PC-9 (cell line): ENCODE data around the gene KDM4B. TPM values are rescaled to one million over a fixed set of nuclear protein-coding genes. Genes with fewer than 3 reads are reported as not detected.

Experiments
- BruUV-seq: library from RNA; stranded (reverse); fragments of 400-500 nt; replicated peaks from 2 replicates; lab custom pipeline; 2021; lab: Mats Ljungman, UMichigan
- CTCF ChIA-PET: fragments of 300-600 bp; sonication (Branson Sonifier 250); formaldehyde crosslinking; loops from one replicate; lab custom pipeline; 2022; ENCODE audit warnings: antibody characterized with exemption; lab: Charles Lee
- POLR2A ChIA-PET: fragments of 300-600 bp; sonication (Branson Sonifier 250); formaldehyde crosslinking; loops from one replicate; lab custom pipeline; 2022; ENCODE audit warnings: antibody characterized with exemption; ENCODE audit not compliant: unreplicated experiment; lab: Charles Lee
- DNase-seq, 2 experiments: peaks; one replicate each; pipeline versions ENCODE4 v3.0.0 to v3.0.0-alpha.2; 2015 to 2022; ENCODE audit warnings: mixed read lengths in 1 of 2
- H2AFZ ChIP-seq: fragments of 200-600 bp; sonication (generic); 2 replicates; pipeline ENCODE4 v1.8.1; 2017; ENCODE audit warnings: antibody characterized with exemption
- H3F3A ChIP-seq: fragments of 200-600 bp; sonication (generic); 2 replicates; pipeline ENCODE4 v1.8.1; 2017; ENCODE audit warnings: antibody characterized with exemption, mild to moderate bottlenecking, low read depth; ENCODE audit not compliant: insufficient read depth
- H3K27ac ChIP-seq: fragments of 200-600 bp; sonication (generic); 2 replicates; pipeline ENCODE4 v1.6.1; 2016; ENCODE audit warnings: mixed run types
- H3K27me3 ChIP-seq: fragments of 200-600 bp; sonication (generic); 2 replicates; pipeline ENCODE4 v1.6.1; 2016; ENCODE audit warnings: low read depth, mixed run types; ENCODE audit not compliant: insufficient read depth
- H3K36me3 ChIP-seq: fragments of 200-600 bp; sonication (generic); 2 replicates; pipeline ENCODE4 v1.6.1; 2016; ENCODE audit warnings: low read depth, mixed run types
- H3K4me1 ChIP-seq: fragments of 200-600 bp; sonication (generic); replicated peaks from 2 replicates; pipeline ENCODE4 v1.6.1; 2016; ENCODE audit warnings: mixed run types; ENCODE audit not compliant: insufficient read depth
- H3K4me2 ChIP-seq: fragments of 200-600 bp; sonication (generic); 2 replicates; pipeline ENCODE4 v1.6.1; 2017; ENCODE audit warnings: mixed run types
- H3K4me3 ChIP-seq: fragments of 200-600 bp; sonication (generic); 2 replicates; pipeline ENCODE4 v1.6.1; 2016; ENCODE audit warnings: mixed run types
- H3K79me2 ChIP-seq: fragments of 200-600 bp; sonication (generic); 2 replicates; pipeline ENCODE4 v1.6.1; 2017; ENCODE audit warnings: low read depth, mixed run types
- H3K9me2 ChIP-seq: fragments of 200-600 bp; sonication (generic); 2 replicates; pipeline ENCODE4 v1.8.1; 2017; ENCODE audit warnings: mild to moderate bottlenecking; ENCODE audit not compliant: insufficient read depth
- H3K9me3 ChIP-seq: fragments of 200-600 bp; sonication (generic); 2 replicates; pipeline ENCODE4 v1.8.1; 2016; ENCODE audit warnings: low read depth; ENCODE audit not compliant: insufficient read depth
- H4K20me1 ChIP-seq: fragments of 200-600 bp; sonication (generic); 2 replicates; pipeline ENCODE4 v1.8.1; 2017; ENCODE audit not compliant: insufficient read depth
- EZH2 ChIP-seq: fragments of 200-600 bp; sonication (generic); IDR thresholded peaks from 2 replicates; pipeline ENCODE4 v1.8.0; 2017; ENCODE audit warnings: antibody characterized with exemption, low read depth
- intact Hi-C: fragments of 100-400 bp; cut with micrococcal nuclease; formaldehyde crosslinking; loops from one replicate; pipeline ENCODE4 v1.10.0; 2022; ENCODE audit not compliant: unreplicated experiment
- total RNA-seq: library from RNA; stranded (reverse); gene quantifications from 2 replicates; pipeline ENCODE4 v1.2.3, GENCODE V29; 2021
- TF ChIP-seq, protein P1 (sequence below): fragments of 200-600 bp; sonication (generic); conservative IDR thresholded peaks from 2 replicates; pipeline ENCODE4 v1.6.1; 2017; ENCODE audit warnings: mixed run types, antibody characterized with exemption, mild to moderate bottlenecking, moderate library complexity

KDM4B gene
- total RNA-seq, 1 experiment from 2014 or later = 19.5 TPM

DNA sequence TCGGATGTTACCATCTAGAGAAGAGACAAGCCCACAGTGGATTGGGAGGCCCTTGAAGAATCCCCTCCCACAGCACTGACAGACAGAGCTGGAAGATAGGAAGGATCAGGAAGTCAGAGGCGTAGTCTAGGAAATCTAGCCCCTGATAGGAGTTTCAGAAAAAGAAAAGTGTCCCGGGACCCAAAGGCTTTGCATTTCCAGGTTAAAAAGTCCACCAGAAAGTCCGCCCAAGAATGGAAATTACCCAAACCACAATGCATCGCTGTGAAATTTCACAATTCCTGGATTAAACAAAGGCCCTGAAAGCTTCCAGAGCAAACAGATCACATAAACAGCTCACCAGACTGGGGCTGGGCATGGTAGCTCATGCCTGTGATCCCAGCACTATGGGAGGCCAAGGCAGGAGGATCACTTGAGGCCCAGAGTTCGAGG is 146.9 kb downstream of the KDM4B start:
- no peak for DNase-seq
- Histone ChIP-seq H3K4me2 (no peak overlapping the region), H3F3A (no peaks in the 10 kb centered on the region), H3K4me3 (no peak overlapping the region), H3K4me1 (no peaks in the 10 kb centered on the region), H3K9me3 (no peaks in the 10 kb centered on the region), H3K27me3 (no peaks in the 10 kb centered on the region), H3K27ac (no peak overlapping the region), H3K9me2 (no peaks in the 10 kb centered on the region), H3K36me3 (no peaks in the 10 kb centered on the region), H4K20me1 (no peaks in the 10 kb centered on the region), H2AFZ (no peak overlapping the region), H3K79me2 (no peaks in the 10 kb centered on the region)
- ChIA-PET POLR2A (no interaction called here), CTCF (no interaction called here)
- intact Hi-C loops = no loop called here
- BruUV-seq = no TSS peak
- TF ChIP-seq, protein P1, sequence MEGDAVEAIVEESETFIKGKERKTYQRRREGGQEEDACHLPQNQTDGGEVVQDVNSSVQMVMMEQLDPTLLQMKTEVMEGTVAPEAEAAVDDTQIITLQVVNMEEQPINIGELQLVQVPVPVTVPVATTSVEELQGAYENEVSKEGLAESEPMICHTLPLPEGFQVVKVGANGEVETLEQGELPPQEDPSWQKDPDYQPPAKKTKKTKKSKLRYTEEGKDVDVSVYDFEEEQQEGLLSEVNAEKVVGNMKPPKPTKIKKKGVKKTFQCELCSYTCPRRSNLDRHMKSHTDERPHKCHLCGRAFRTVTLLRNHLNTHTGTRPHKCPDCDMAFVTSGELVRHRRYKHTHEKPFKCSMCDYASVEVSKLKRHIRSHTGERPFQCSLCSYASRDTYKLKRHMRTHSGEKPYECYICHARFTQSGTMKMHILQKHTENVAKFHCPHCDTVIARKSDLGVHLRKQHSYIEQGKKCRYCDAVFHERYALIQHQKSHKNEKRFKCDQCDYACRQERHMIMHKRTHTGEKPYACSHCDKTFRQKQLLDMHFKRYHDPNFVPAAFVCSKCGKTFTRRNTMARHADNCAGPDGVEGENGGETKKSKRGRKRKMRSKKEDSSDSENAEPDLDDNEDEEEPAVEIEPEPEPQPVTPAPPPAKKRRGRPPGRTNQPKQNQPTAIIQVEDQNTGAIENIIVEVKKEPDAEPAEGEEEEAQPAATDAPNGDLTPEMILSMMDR = no peak
- TF ChIP-seq EZH2 = no peak

GRCh38 chr19:5116292-5116691 is 147.4 kb downstream of the KDM4B start:
- no peaks in the 10 kb centered on the region for H3K27me3 ChIP-seq
- H3K36me3 ChIP-seq = no peaks in the 10 kb centered on the region
- no peaks in the 10 kb centered on the region for H3K4me1 ChIP-seq
- no peak overlapping the region for H2AFZ ChIP-seq
- ChIA-PET POLR2A (interaction anchor here (0.6 kb wide), 1 partner anchor 712 kb away, joined by 25 read pairs; no protein-coding TSS in a partner anchor), CTCF (no interaction called here)
- BruUV-seq = no TSS peak
- H3K79me2 ChIP-seq = no peaks in the 10 kb centered on the region
- H3F3A ChIP-seq = no peaks in the 10 kb centered on the region
- no peak for TF ChIP-seq EZH2
- TF ChIP-seq, protein P1 = no peak
- H3K27ac ChIP-seq = no peak overlapping the region
- no peak overlapping the region for H3K4me2 ChIP-seq
- DNase-seq = no peak
- H4K20me1 ChIP-seq = no peaks in the 10 kb centered on the region
- no peaks in the 10 kb centered on the region for H3K9me2 ChIP-seq
- no peaks in the 10 kb centered on the region for H3K9me3 ChIP-seq
- intact Hi-C loops = no loop called here
- no peak overlapping the region for H3K4me3 ChIP-seq

DNA sequence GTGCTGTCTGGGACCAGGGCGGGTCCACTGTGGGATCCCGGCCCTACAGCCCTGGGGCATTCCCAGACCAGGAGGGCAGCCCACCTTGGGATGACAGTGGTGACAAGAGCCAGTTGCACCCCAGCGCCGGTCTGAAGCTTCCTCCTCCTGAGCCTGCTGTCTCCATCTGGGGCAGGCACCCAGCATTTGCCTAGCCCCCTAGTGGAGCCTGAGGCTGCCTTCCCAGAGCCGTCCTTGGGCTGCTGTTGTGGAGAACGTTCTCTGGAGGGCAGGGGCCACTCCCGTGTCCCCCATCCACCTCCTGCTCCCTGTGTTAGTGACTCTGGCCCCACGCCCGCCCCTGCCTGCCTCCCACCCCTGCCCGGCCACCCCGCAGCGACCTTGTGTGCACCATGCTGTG is 148.5 kb downstream of the KDM4B start:
- Histone ChIP-seq H3K27me3 (no peaks in the 10 kb centered on the region), H3K4me3 (no peak overlapping the region), H2AFZ (no peak overlapping the region), H3F3A (no peaks in the 10 kb centered on the region), H4K20me1 (no peaks in the 10 kb centered on the region), H3K4me2 (no peak overlapping the region), H3K79me2 (no peaks in the 10 kb centered on the region), H3K4me1 (no peaks in the 10 kb centered on the region), H3K9me2 (no peaks in the 10 kb centered on the region), H3K9me3 (no peaks in the 10 kb centered on the region), H3K27ac (no peak overlapping the region), H3K36me3 (no peaks in the 10 kb centered on the region)
- intact Hi-C loops = no loop called here
- no peak for DNase-seq
- CTCF ChIA-PET = no interaction called here
- TF ChIP-seq, protein P1 = no peak
- no peak for TF ChIP-seq EZH2
- POLR2A ChIA-PET = no interaction called here
- BruUV-seq = no TSS peak
